ENCODE results near the gene SLC51B.
A peak's percentile ranks its signal among the peaks of the same experiment; 100 is the strongest.

The SLC51B gene

GRCh38 chr15:65056868-65057548 is 11.8 kb downstream of the SLC51B start:
- peak; percentile 13 for DNase-seq (ENCODE audit: low read depth)
- no peak for TF ChIP-seq CTCF (IDR thresholded peaks at IDR 0.05; ENCODE audit: insufficient read depth, low read depth, low read length, missing control alignments)

GRCh38 chr15:65057549-65057940 is 12.4 kb downstream of the SLC51B start:
- TF ChIP-seq CTCF (IDR thresholded peaks at IDR 0.05; ENCODE audit: insufficient read depth, low read depth, low read length, missing control alignments), result no peak
- no peak for DNase-seq (ENCODE audit: low read depth)
- H3K4me3 ChIP-seq (ENCODE audit: low read length), result no peak overlapping the region

More at GRCh38 chr15:65056868-65057548, 11.8 kb downstream of the SLC51B start:
- no peak overlapping the region for H3K4me3 ChIP-seq (ENCODE audit: low read length)

GRCh38 chr15:65058394-65059368 is 13.5 kb downstream of the SLC51B start:
- TF ChIP-seq CTCF (IDR thresholded peaks at IDR 0.05; ENCODE audit: insufficient read depth, low read depth, low read length, missing control alignments), result no peak
- no peak for DNase-seq (ENCODE audit: low read depth)
- H3K4me3 ChIP-seq (ENCODE audit: low read length), result no peak overlapping the region

- TF ChIP-seq CTCF (IDR thresholded peaks at IDR 0.05; ENCODE audit: insufficient read depth, low read depth, low read length, missing control alignments), result no peak
- no peak overlapping the region for H3K4me3 ChIP-seq (ENCODE audit: low read length)
- DNase-seq (ENCODE audit: low read depth), result no peak
Observed at GRCh38 chr15:65059369-65059750, 14.2 kb downstream of the SLC51B start.

- no peak for TF ChIP-seq CTCF (IDR thresholded peaks at IDR 0.05; ENCODE audit: insufficient read depth, low read depth, low read length, missing control alignments)
- no peak for DNase-seq (ENCODE audit: low read depth)
- no peak overlapping the region for H3K4me3 ChIP-seq (ENCODE audit: low read length)
Observed at GRCh38 chr15:65059931-65060596, 14.9 kb downstream of the SLC51B start.

- TF ChIP-seq CTCF (IDR thresholded peaks at IDR 0.05; ENCODE audit: insufficient read depth, low read depth, low read length, missing control alignments), result no peak
- no peak overlapping the region for H3K4me3 ChIP-seq (ENCODE audit: low read length)
- no peak for DNase-seq (ENCODE audit: low read depth)
Observed at GRCh38 chr15:65060641-65061397, 15.6 kb downstream of the SLC51B start.

Measured in epithelial cell of esophagus (primary cell).